PC-9 (cell line): ENCODE measurements around the gene GPSM1. TPM values are rescaled to one million over a fixed set of nuclear protein-coding genes. Genes with fewer than 3 reads are reported as not detected.

Source experiments
- BruUV-seq: library from RNA; stranded (reverse); fragments of 400-500 nt; replicated peaks from 2 replicates; lab custom pipeline; 2021; lab: Mats Ljungman, UMichigan
- CTCF ChIA-PET: fragments of 300-600 bp; sonication (Branson Sonifier 250); formaldehyde crosslinking; loops from one replicate; lab custom pipeline; 2022; ENCODE audit warnings: antibody characterized with exemption; lab: Charles Lee
- POLR2A ChIA-PET: fragments of 300-600 bp; sonication (Branson Sonifier 250); formaldehyde crosslinking; loops from one replicate; lab custom pipeline; 2022; ENCODE audit warnings: antibody characterized with exemption; ENCODE audit not compliant: unreplicated experiment; lab: Charles Lee
- DNase-seq, 2 experiments: peaks; one replicate each; pipeline versions ENCODE4 v3.0.0 to v3.0.0-alpha.2; 2015 to 2022; ENCODE audit warnings: mixed read lengths in 1 of 2
- H2AFZ ChIP-seq: fragments of 200-600 bp; sonication (generic); 2 replicates; pipeline ENCODE4 v1.8.1; 2017; ENCODE audit warnings: antibody characterized with exemption
- H3F3A ChIP-seq: fragments of 200-600 bp; sonication (generic); 2 replicates; pipeline ENCODE4 v1.8.1; 2017; ENCODE audit warnings: antibody characterized with exemption, mild to moderate bottlenecking, low read depth; ENCODE audit not compliant: insufficient read depth
- H3K27ac ChIP-seq: fragments of 200-600 bp; sonication (generic); 2 replicates; pipeline ENCODE4 v1.6.1; 2016; ENCODE audit warnings: mixed run types
- H3K27me3 ChIP-seq: fragments of 200-600 bp; sonication (generic); 2 replicates; pipeline ENCODE4 v1.6.1; 2016; ENCODE audit warnings: low read depth, mixed run types; ENCODE audit not compliant: insufficient read depth
- H3K36me3 ChIP-seq: fragments of 200-600 bp; sonication (generic); 2 replicates; pipeline ENCODE4 v1.6.1; 2016; ENCODE audit warnings: low read depth, mixed run types
- H3K4me1 ChIP-seq: fragments of 200-600 bp; sonication (generic); replicated peaks from 2 replicates; pipeline ENCODE4 v1.6.1; 2016; ENCODE audit warnings: mixed run types; ENCODE audit not compliant: insufficient read depth
- H3K4me2 ChIP-seq: fragments of 200-600 bp; sonication (generic); 2 replicates; pipeline ENCODE4 v1.6.1; 2017; ENCODE audit warnings: mixed run types
- H3K4me3 ChIP-seq: fragments of 200-600 bp; sonication (generic); 2 replicates; pipeline ENCODE4 v1.6.1; 2016; ENCODE audit warnings: mixed run types
- H3K79me2 ChIP-seq: fragments of 200-600 bp; sonication (generic); 2 replicates; pipeline ENCODE4 v1.6.1; 2017; ENCODE audit warnings: low read depth, mixed run types
- H3K9me2 ChIP-seq: fragments of 200-600 bp; sonication (generic); 2 replicates; pipeline ENCODE4 v1.8.1; 2017; ENCODE audit warnings: mild to moderate bottlenecking; ENCODE audit not compliant: insufficient read depth
- H3K9me3 ChIP-seq: fragments of 200-600 bp; sonication (generic); 2 replicates; pipeline ENCODE4 v1.8.1; 2016; ENCODE audit warnings: low read depth; ENCODE audit not compliant: insufficient read depth
- H4K20me1 ChIP-seq: fragments of 200-600 bp; sonication (generic); 2 replicates; pipeline ENCODE4 v1.8.1; 2017; ENCODE audit not compliant: insufficient read depth
- CTCF ChIP-seq: fragments of 200-600 bp; sonication (generic); conservative IDR thresholded peaks from 2 replicates; pipeline ENCODE4 v1.6.1; 2017; ENCODE audit warnings: mixed run types, antibody characterized with exemption, mild to moderate bottlenecking, moderate library complexity
- EZH2 ChIP-seq: fragments of 200-600 bp; sonication (generic); IDR thresholded peaks from 2 replicates; pipeline ENCODE4 v1.8.0; 2017; ENCODE audit warnings: antibody characterized with exemption, low read depth
- intact Hi-C: fragments of 100-400 bp; cut with micrococcal nuclease; formaldehyde crosslinking; loops from one replicate; pipeline ENCODE4 v1.10.0; 2022; ENCODE audit not compliant: unreplicated experiment
- total RNA-seq: library from RNA; stranded (reverse); gene quantifications from 2 replicates; pipeline ENCODE4 v1.2.3, GENCODE V29; 2021

The GPSM1 gene
- total RNA-seq, 1 experiment from 2014 or later, result 5.5 TPM

- TF ChIP-seq EZH2 (no peak), CTCF (no peak)
- H3K9me2 ChIP-seq, result no peaks in the 10 kb centered on the region
- no peak overlapping the region for H3K4me2 ChIP-seq
- no peaks in the 10 kb centered on the region for H3K79me2 ChIP-seq
- BruUV-seq, result no TSS peak
- H4K20me1 ChIP-seq, result no peaks in the 10 kb centered on the region
- H3F3A ChIP-seq, result no peaks in the 10 kb centered on the region
- H3K27me3 ChIP-seq, result no peaks in the 10 kb centered on the region
- H2AFZ ChIP-seq, result no peak overlapping the region
- no peaks in the 10 kb centered on the region for H3K4me1 ChIP-seq
- H3K9me3 ChIP-seq, result no peaks in the 10 kb centered on the region
- no peak overlapping the region for H3K27ac ChIP-seq
- intact Hi-C loops, result no loop called here
- H3K4me3 ChIP-seq, result no peak overlapping the region
- DNase-seq, result no peak
- ChIA-PET POLR2A (no interaction called here), CTCF (no interaction called here)
- H3K36me3 ChIP-seq, result no peaks in the 10 kb centered on the region
Measured at GRCh38 chr9:136334541-136334940, 7.2 kb downstream of the GPSM1 start.

GRCh38 chr9:136335296-136336155 is 8.2 kb downstream of the GPSM1 start:
- H3K79me2 ChIP-seq, result no peaks in the 10 kb centered on the region
- no peak overlapping the region for H3K4me2 ChIP-seq
- BruUV-seq, result no TSS peak
- no peak overlapping the region for H3K4me3 ChIP-seq
- CTCF ChIA-PET, result interaction anchor here (0.6 kb wide), 2 partner anchors 11 to 82 kb away, joined by 4 to 5 read pairs; no protein-coding TSS in a partner anchor
- H3K9me2 ChIP-seq, result no peaks in the 10 kb centered on the region
- H2AFZ ChIP-seq, result no peak overlapping the region
- no peaks in the 10 kb centered on the region for H3K27me3 ChIP-seq
- TF ChIP-seq EZH2 (no peak), CTCF (no peak)
- H4K20me1 ChIP-seq, result no peaks in the 10 kb centered on the region
- H3F3A ChIP-seq, result no peaks in the 10 kb centered on the region
- no peaks in the 10 kb centered on the region for H3K4me1 ChIP-seq
- intact Hi-C loops, result no loop called here
- H3K9me3 ChIP-seq, result no peaks in the 10 kb centered on the region
- no peak for DNase-seq
- H3K36me3 ChIP-seq, result no peaks in the 10 kb centered on the region
- no peak overlapping the region for H3K27ac ChIP-seq
- POLR2A ChIA-PET, result no interaction called here

DNA sequence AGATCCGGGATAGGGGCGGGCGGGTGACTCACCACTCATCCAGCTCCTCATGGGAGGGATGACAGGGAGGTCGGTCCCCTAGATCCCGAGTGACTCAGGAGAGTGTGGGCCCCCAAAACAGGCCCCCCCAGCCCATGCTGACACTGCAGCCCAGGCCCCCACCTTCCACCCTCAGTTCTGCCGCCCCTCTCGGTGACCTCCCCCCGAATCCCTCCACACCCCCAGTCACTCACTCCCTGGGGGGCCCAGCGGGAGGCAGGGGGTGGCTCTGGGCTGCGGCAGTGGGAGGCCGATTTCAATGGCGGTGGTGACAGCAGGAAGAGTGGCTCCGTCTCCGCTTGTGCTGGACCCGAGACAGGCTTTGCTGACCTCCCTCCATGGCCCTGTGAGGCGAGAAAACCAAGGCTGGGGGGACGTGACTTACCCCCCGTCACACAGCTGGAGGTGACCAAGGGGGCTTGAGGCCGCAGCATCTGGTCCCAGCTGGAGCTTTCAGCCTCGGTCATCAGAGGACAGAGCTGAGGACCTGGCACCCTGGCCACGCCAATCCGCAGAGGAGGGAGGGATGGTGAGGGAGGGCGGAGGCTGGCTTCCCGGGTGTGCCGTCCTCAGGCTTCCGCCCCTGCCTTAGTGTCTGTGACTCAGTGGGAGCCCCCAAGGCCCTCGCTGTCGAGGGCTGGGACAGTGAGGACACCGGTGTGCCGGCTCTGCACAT is 9.0 kb downstream of the GPSM1 start:
- BruUV-seq, result no TSS peak
- no peak for TF ChIP-seq EZH2
- TF ChIP-seq CTCF, result no peak
- intact Hi-C loops, result no loop called here
- ChIA-PET POLR2A (no interaction called here), CTCF (interaction anchor here (0.6 kb wide), 1 partner anchor 81 kb away, joined by 4 read pairs; no protein-coding TSS in a partner anchor)
- Histone ChIP-seq H3K4me2 (no peak overlapping the region), H3K4me3 (no peak overlapping the region), H3K9me3 (no peaks in the 10 kb centered on the region), H3K79me2 (no peaks in the 10 kb centered on the region), H3K36me3 (no peaks in the 10 kb centered on the region), H2AFZ (no peak overlapping the region), H3K9me2 (no peaks in the 10 kb centered on the region), H3K4me1 (no peaks in the 10 kb centered on the region), H4K20me1 (no peaks in the 10 kb centered on the region), H3K27ac (no peak overlapping the region), H3K27me3 (no peaks in the 10 kb centered on the region), H3F3A (no peaks in the 10 kb centered on the region)
- DNase-seq, result no peak
